Nephron (organoid): ENCODE results near the gene OSMR.
"Not testable (repeated sequence)": the region's sequence is repeated elsewhere in the genome, so short reads cannot be mapped to it uniquely, and the experiment has no call there.

Experiments used
- H3K27ac Mint-ChIP-seq, 3 experiments: 2 replicates each; pipeline ENCODE4 v1.8.0; 2020; ENCODE audit warnings: mixed read lengths in 3 of 3, mild to moderate bottlenecking in 2 of 3, moderate library complexity in 1 of 3
- H3K27me3 Mint-ChIP-seq: 2 replicates; pipeline ENCODE4 v1.8.0; 2021; ENCODE audit warnings: low read depth, mild to moderate bottlenecking, moderate library complexity, mixed read lengths
- H3K36me3 Mint-ChIP-seq: 2 replicates; pipeline ENCODE4 v1.8.0; 2020; ENCODE audit warnings: low read depth, mixed read lengths
- H3K4me1 Mint-ChIP-seq: 2 replicates; pipeline ENCODE4 v1.8.0; 2020; ENCODE audit warnings: mixed read lengths
- H3K4me3 Mint-ChIP-seq, 3 experiments: 2 replicates each; pipeline ENCODE4 v1.8.0; 2020; ENCODE audit warnings: mild to moderate bottlenecking in 3 of 3, mixed read lengths in 3 of 3, moderate library complexity in 2 of 3
- H3K9me3 Mint-ChIP-seq: 2 replicates; pipeline ENCODE4 v1.8.0; 2020; ENCODE audit warnings: mixed read lengths
- CTCF ChIP-seq, 3 experiments: fragments of 200-600 bp; sonication (generic); IDR thresholded peaks; one replicate each; pipeline ENCODE4 v1.5.0; 2021; ENCODE audit warnings: antibody characterized with exemption in 3 of 3; ENCODE audit not compliant: unreplicated experiment in 3 of 3

OSMR gene

GRCh38 chr5:38858839-38859238 is 13.0 kb downstream of the OSMR start:
- no peak for TF ChIP-seq CTCF (IDR thresholded peaks at IDR 0.05; ENCODE audit: unreplicated experiment in 3 of 3)
- Mint-ChIP-seq H3K9me3 (peaks cover 28% of the 10 kb centered on the region), H3K4me1 (no peaks in the 10 kb centered on the region), H3K36me3 (peaks cover 4% of the 10 kb centered on the region), H3K27ac (no peak overlapping the region), H3K4me3 (no peak overlapping the region), H3K27me3 (peaks cover 15% of the 10 kb centered on the region)

- H3K36me3 Mint-ChIP-seq: peaks cover 14% of the 10 kb centered on the region
- not testable (repeated sequence) for H3K4me3 Mint-ChIP-seq, H3K27ac Mint-ChIP-seq, H3K4me1 Mint-ChIP-seq, H3K27me3 Mint-ChIP-seq
- peaks cover 48% of the 10 kb centered on the region for H3K9me3 Mint-ChIP-seq
Measured at GRCh38 chr5:38861986-38862770, 16.4 kb downstream of the OSMR start.

- no peak overlapping the region for H3K4me3 Mint-ChIP-seq
Measured at GRCh38 chr5:38866362-38867031, 20.7 kb downstream of the OSMR start.

GRCh38 chr5:38867032-38867398 is 21.2 kb downstream of the OSMR start:
- Mint-ChIP-seq H3K27me3 (peaks cover 4% of the 10 kb centered on the region), H3K36me3 (peaks cover 20% of the 10 kb centered on the region)

More at GRCh38 chr5:38866362-38867031, 20.7 kb downstream of the OSMR start:
- no peak for TF ChIP-seq CTCF (IDR thresholded peaks at IDR 0.05; ENCODE audit: unreplicated experiment in 3 of 3)
- peaks cover 33% of the 10 kb centered on the region for H3K9me3 Mint-ChIP-seq
- no peak overlapping the region for H3K27ac Mint-ChIP-seq
- H3K36me3 Mint-ChIP-seq: peaks cover 20% of the 10 kb centered on the region
- peaks cover 4% of the 10 kb centered on the region for H3K27me3 Mint-ChIP-seq
- peaks cover 10% of the 10 kb centered on the region for H3K4me1 Mint-ChIP-seq

GRCh38 chr5:38867416-38867815 is 21.6 kb downstream of the OSMR start:
- no peak overlapping the region for H3K27ac Mint-ChIP-seq
- H3K4me3 Mint-ChIP-seq: no peak overlapping the region
- H3K27me3 Mint-ChIP-seq: peaks cover 4% of the 10 kb centered on the region
- H3K36me3 Mint-ChIP-seq: peaks cover 20% of the 10 kb centered on the region
- H3K4me1 Mint-ChIP-seq: peaks cover 10% of the 10 kb centered on the region
- peaks cover 33% of the 10 kb centered on the region for H3K9me3 Mint-ChIP-seq
- no peak for TF ChIP-seq CTCF (IDR thresholded peaks at IDR 0.05; ENCODE audit: unreplicated experiment in 3 of 3)

More at GRCh38 chr5:38867032-38867398, 21.2 kb downstream of the OSMR start:
- no peak overlapping the region for H3K4me3 Mint-ChIP-seq
- peaks cover 10% of the 10 kb centered on the region for H3K4me1 Mint-ChIP-seq
- H3K9me3 Mint-ChIP-seq: peaks cover 33% of the 10 kb centered on the region
- no peak for TF ChIP-seq CTCF (IDR thresholded peaks at IDR 0.05; ENCODE audit: unreplicated experiment in 3 of 3)
- no peak overlapping the region for H3K27ac Mint-ChIP-seq

GRCh38 chr5:38870595-38870994 is 24.8 kb downstream of the OSMR start:
- peaks cover 12% of the 10 kb centered on the region for H3K9me3 Mint-ChIP-seq
- peaks cover 10% of the 10 kb centered on the region for H3K4me1 Mint-ChIP-seq
- H3K4me3 Mint-ChIP-seq: no peak overlapping the region
- H3K27me3 Mint-ChIP-seq: peaks cover 4% of the 10 kb centered on the region
- no peak for TF ChIP-seq CTCF (IDR thresholded peaks at IDR 0.05; ENCODE audit: unreplicated experiment in 3 of 3)
- H3K27ac Mint-ChIP-seq: peak overlapping the region in 1 of 3 experiments; percentile 8
- H3K36me3 Mint-ChIP-seq: peaks cover 6% of the 10 kb centered on the region
